ENCODE results near the gene TNNT2. TPM values are rescaled to one million over a fixed set of nuclear protein-coding genes. Genes with fewer than 3 reads are reported as not detected.

Gene TNNT2
- total and polyA plus RNA-seq, 2 of the 8 experiments (the other 6 are each of a cell fraction or from before 2014, with no cell fraction given): 3.1 to 21.0 TPM

DNA sequence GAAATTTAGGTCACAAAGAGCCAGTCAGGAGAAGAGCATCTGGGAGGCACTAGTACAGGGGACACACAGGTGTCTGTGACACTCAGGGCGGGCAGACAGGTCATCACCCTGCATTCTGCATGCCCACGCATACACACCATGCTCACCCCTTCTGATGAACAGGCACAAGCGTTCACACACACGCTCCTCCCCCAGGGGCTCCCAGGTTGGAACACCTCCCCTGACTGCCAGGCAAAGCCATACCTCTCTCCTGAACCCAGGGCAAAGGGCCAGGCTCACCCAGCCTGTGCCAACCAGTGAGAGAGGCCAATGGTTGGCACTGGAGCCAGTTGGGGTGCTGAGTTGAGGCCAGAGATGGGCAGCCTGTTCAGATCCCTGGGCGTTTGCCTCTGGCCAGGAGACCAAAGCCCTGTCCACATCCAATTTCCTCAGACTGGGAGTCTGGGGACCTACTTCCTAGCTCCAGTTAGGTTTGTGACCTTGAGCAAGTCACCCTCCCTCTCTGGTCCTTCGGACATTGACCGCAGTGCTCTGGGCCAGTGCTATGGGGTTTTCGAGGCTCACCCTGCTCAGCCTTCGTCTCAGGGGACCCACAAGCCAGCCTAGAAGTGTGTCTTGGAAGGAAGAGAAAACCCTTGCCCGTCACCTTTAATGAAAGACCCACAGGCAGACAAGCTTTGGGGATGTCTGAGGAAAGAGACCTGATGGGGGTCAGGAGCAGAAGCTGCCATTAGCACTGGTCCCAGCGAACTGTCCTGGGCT, 27.4 kb upstream of the TNNT2 start:
- TF ChIP-seq RFX5 (IDR thresholded peaks at IDR 0.05; ENCODE audit: borderline replicate concordance, low read depth, low read length): no peak
- no peak for TF ChIP-seq CHD1 (IDR thresholded peaks at IDR 0.05; ENCODE audit: low read depth, low read length)
- TF ChIP-seq CEBPB (IDR thresholded peaks at IDR 0.05; ENCODE audit: low read depth, low read length): no peak
- H3K79me2 ChIP-seq (ENCODE audit: control insufficient read depth in 1 of 2, insufficient read depth in 2 of 2, low read length in 2 of 2): no peaks in the 10 kb centered on the region
- FAIRE-seq (no peak), DNase-seq (ENCODE audit: low read depth in 1 of 2, low spot score in 2 of 2) (no peak)
- no peak overlapping the region for H4K8ac ChIP-seq (ENCODE audit: extremely low read depth, insufficient read depth, low read length)
- ChIA-PET POLR2A (ENCODE audit: partially characterized antibody) (interaction anchor here (0.6 to 4.9 kb wide), 7 partner anchors 8 to 332 kb away, joined by 3 to 18 read pairs (median 3); no protein-coding TSS in a partner anchor), CTCF (ENCODE audit: partially characterized antibody) (interaction anchor here (0.6 to 14.7 kb wide), 10 partner anchors 12 to 150 kb away, joined by 3 to 371 read pairs (median 16); partner anchors contain the start of genes TNNI1 and TNNT2)
- no peak overlapping the region for H4K91ac ChIP-seq (replicated peaks; ENCODE audit: insufficient read length, low read length)
- H3K18ac ChIP-seq (ENCODE audit: extremely low read depth, low read length): no peak overlapping the region
- H3K4me2 ChIP-seq (ENCODE audit: insufficient read depth in 1 of 2, low read depth in 2 of 2, low read length in 2 of 2): no peak overlapping the region
- WGBS, 2 experiments (ENCODE audit: extremely low coverage in 1 of 2, insufficient coverage in 1 of 2, insufficient read length in 1 of 2, insufficient replicate concordance in 2 of 2, low coverage in 1 of 2, low lambda C conversion rate in 2 of 2, missing lambda C conversion rate in 1 of 2): 92% methylated on average over 11 of the region's 11 CpGs; no CpG with 5 or more reads in 1 of the 2 experiments
- no peaks in the 10 kb centered on the region for H3K9me3 ChIP-seq (ENCODE audit: insufficient read depth in 2 of 2, low read depth in 1 of 2, low read length in 1 of 2)
- H2BK12ac ChIP-seq (ENCODE audit: low read depth, low read length): no peak overlapping the region
- H3K27me3 ChIP-seq (replicated peaks in 1 of 4; ENCODE audit: control insufficient read depth in 3 of 4, extremely low read depth in 1 of 4, insufficient read depth in 3 of 4, low read length in 3 of 4): peaks cover 0 to 8% (median under 1%) of the 10 kb centered on the region in 4 experiments; a peak in 5 of 7 replicates
- no peak overlapping the region for H3K23ac ChIP-seq (ENCODE audit: insufficient read length)
- no peak overlapping the region for H3K14ac ChIP-seq (ENCODE audit: insufficient read length)
- H3K9ac ChIP-seq (replicated peaks in 1 of 4; ENCODE audit: extremely low read depth in 1 of 4, low read depth in 3 of 4, low read length in 3 of 4): no peak overlapping the region
- no peak overlapping the region for H2AK5ac ChIP-seq (ENCODE audit: low read depth, low read length)
- H4K20me1 ChIP-seq (replicated peaks in 1 of 2; ENCODE audit: control insufficient read depth in 1 of 2, insufficient read depth in 2 of 2, low read length in 2 of 2): no peaks in the 10 kb centered on the region
- H3K4me3 ChIP-seq (ENCODE audit: extremely low read depth in 1 of 4, insufficient read depth in 2 of 4, low read depth in 3 of 4, low read length in 4 of 4): no peak overlapping the region
- no peak overlapping the region for H2AFZ ChIP-seq (ENCODE audit: low read length)
- no peaks in the 10 kb centered on the region for H3K79me1 ChIP-seq (ENCODE audit: low read depth, low read length)
- H2BK20ac ChIP-seq (ENCODE audit: low read length): no peak overlapping the region
- H2BK120ac ChIP-seq (replicated peaks; ENCODE audit: low read depth, low read length): no peak overlapping the region
- no peak overlapping the region for H4K5ac ChIP-seq (ENCODE audit: insufficient read length, low read depth, low read length)
- H3K56ac ChIP-seq (replicated peaks; ENCODE audit: insufficient read length, low read depth, low read length): no peak overlapping the region
- H3K4me1 ChIP-seq (replicated peaks in 1 of 4; ENCODE audit: control insufficient read depth in 3 of 4, insufficient read depth in 4 of 4, low read length in 3 of 4): peaks cover 0 to 10% (median 4%) of the 10 kb centered on the region in 4 experiments; a peak in 6 of 7 replicates
- H2BK15ac ChIP-seq (ENCODE audit: low read length): no peak overlapping the region
- no peaks in the 10 kb centered on the region for H3K23me2 ChIP-seq (ENCODE audit: low read depth, low read length)
- no peak overlapping the region for H3K4ac ChIP-seq (replicated peaks; ENCODE audit: insufficient read length, low read depth, low read length)
- no peak overlapping the region for H3K27ac ChIP-seq (ENCODE audit: low read depth, low read length)
- no peaks in the 10 kb centered on the region for H3K36me3 ChIP-seq (ENCODE audit: control insufficient read depth in 2 of 4, insufficient read depth in 4 of 4, low read length in 3 of 4)
- H2BK5ac ChIP-seq (ENCODE audit: low read depth, low read length): no peak overlapping the region

Data from H1 (cell line).